Measurements from ENCODE around the gene SCN10A. TPM values are rescaled to one million over a fixed set of nuclear protein-coding genes. Genes with fewer than 3 reads are reported as not detected.

SCN10A gene
- total RNA-seq, 1 donor from 2014 or later: not detected

GRCh38 chr3:38828681-38829080, 12.7 kb upstream of the SCN10A start:
- Histone ChIP-seq H3K9me3 (no peaks in the 10 kb centered on the region), H3K27ac (no peak overlapping the region), H3K27me3 (ENCODE audit: low read depth) (peaks cover 3% of the 10 kb centered on the region), H3K4me3 (no peak overlapping the region), H3K36me3 (no peaks in the 10 kb centered on the region), H3K4me1 (no peaks in the 10 kb centered on the region)
- TF ChIP-seq, protein P1, sequence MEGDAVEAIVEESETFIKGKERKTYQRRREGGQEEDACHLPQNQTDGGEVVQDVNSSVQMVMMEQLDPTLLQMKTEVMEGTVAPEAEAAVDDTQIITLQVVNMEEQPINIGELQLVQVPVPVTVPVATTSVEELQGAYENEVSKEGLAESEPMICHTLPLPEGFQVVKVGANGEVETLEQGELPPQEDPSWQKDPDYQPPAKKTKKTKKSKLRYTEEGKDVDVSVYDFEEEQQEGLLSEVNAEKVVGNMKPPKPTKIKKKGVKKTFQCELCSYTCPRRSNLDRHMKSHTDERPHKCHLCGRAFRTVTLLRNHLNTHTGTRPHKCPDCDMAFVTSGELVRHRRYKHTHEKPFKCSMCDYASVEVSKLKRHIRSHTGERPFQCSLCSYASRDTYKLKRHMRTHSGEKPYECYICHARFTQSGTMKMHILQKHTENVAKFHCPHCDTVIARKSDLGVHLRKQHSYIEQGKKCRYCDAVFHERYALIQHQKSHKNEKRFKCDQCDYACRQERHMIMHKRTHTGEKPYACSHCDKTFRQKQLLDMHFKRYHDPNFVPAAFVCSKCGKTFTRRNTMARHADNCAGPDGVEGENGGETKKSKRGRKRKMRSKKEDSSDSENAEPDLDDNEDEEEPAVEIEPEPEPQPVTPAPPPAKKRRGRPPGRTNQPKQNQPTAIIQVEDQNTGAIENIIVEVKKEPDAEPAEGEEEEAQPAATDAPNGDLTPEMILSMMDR (IDR thresholded peaks at IDR 0.05): no peak
- ATAC-seq (no peak), DNase-seq (no peak)
- intact Hi-C loops (cut with DNase I): no loop called here

DNA sequence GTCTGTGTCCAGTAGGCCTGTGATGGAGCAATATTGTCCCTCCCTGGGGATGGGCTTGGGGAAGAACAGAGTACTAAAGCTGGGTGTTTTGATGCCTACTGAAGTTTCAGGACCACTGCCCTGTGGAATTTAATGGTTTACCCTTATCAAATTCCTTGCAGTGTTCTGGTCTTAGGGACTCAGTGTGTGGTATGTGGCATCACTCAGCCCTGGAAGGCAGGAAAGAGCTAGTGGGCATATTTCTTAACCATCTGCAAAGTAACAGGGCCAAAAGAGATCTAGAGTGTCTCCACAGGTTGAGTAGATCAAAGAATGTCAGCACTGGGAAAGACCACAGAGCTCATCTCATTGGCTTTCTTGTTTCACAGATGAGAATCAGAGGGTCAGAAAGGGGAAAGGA, 11.8 kb upstream of the SCN10A start:
- H3K4me3 ChIP-seq: no peak overlapping the region
- no peaks in the 10 kb centered on the region for H3K36me3 ChIP-seq
- ATAC-seq (no peak), DNase-seq (no peak)
- H3K27me3 ChIP-seq (ENCODE audit: low read depth): peaks cover 7% of the 10 kb centered on the region
- TF ChIP-seq, protein P1 (IDR thresholded peaks at IDR 0.05): no peak
- H3K4me1 ChIP-seq: no peaks in the 10 kb centered on the region
- intact Hi-C loops (cut with DNase I): no loop called here
- no peak overlapping the region for H3K27ac ChIP-seq
- no peaks in the 10 kb centered on the region for H3K9me3 ChIP-seq

DNA sequence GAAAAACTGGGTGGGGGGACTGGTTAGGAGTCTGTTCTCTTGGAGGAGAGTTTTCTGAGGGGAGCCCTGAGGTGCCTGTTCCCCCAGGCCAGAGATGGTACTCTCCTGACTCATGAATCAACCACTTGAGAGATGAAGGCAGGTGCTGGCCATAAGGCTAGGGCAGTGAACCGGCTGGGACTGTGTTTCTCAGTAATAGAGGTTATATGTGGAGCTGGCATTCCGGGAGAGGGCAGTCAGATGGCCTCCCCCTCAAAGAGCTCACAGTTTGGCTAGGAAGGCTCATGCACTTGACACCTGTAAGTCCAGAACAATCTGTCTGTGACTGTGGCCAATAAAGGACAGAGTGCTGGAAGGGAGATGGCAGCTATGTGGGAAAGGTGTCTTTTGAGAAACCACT, 10.0 kb upstream of the SCN10A start:
- no peak for ATAC-seq
- intact Hi-C loops (cut with DNase I): no loop called here
- TF ChIP-seq, protein P1 (IDR thresholded peaks at IDR 0.05): no peak

DNA sequence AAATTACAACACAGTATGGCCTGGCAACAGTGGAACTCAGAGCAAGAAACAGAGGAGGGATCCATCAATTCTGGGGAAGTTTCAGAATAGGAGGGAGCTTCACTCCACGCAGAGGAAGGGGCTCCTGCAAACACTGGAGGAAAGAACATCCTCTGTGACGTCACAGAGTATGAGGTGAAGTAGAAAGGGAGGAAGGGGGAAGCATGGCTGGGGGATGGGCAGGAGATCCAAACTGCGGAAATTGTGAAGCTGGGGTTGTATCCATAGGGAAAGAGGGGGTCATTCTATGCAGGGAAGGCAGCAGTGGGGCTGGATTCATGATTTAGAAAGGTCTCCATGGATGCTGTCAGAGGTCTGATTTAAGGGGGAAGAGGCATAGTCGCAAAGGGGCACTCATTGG, 8.3 kb upstream of the SCN10A start:
- Histone ChIP-seq H3K4me3 (no peak overlapping the region), H3K36me3 (no peaks in the 10 kb centered on the region), H3K27ac (no peak overlapping the region), H3K9me3 (no peaks in the 10 kb centered on the region), H3K27me3 (ENCODE audit: low read depth) (peaks cover 7% of the 10 kb centered on the region), H3K4me1 (no peaks in the 10 kb centered on the region)
- intact Hi-C loops (cut with DNase I): no loop called here
- ATAC-seq (no peak), DNase-seq (no peak)
- TF ChIP-seq, protein P1 (IDR thresholded peaks at IDR 0.05): no peak

More for the DNA sequence above, 10.0 kb upstream of the SCN10A start:
- peaks cover 7% of the 10 kb centered on the region for H3K27me3 ChIP-seq (ENCODE audit: low read depth)
- no peak overlapping the region for H3K27ac ChIP-seq
- DNase-seq: no peak
- H3K4me3 ChIP-seq: no peak overlapping the region
- H3K4me1 ChIP-seq: no peaks in the 10 kb centered on the region
- H3K36me3 ChIP-seq: no peaks in the 10 kb centered on the region
- no peaks in the 10 kb centered on the region for H3K9me3 ChIP-seq

GRCh38 chr3:38823722-38824121, 7.7 kb upstream of the SCN10A start:
- no peaks in the 10 kb centered on the region for H3K9me3 ChIP-seq
- intact Hi-C loops (cut with DNase I): no loop called here
- no peak overlapping the region for H3K4me3 ChIP-seq
- ATAC-seq (no peak), DNase-seq (no peak)
- TF ChIP-seq, protein P1 (IDR thresholded peaks at IDR 0.05): no peak
- H3K4me1 ChIP-seq: no peaks in the 10 kb centered on the region
- peaks cover 7% of the 10 kb centered on the region for H3K27me3 ChIP-seq (ENCODE audit: low read depth)
- H3K27ac ChIP-seq: no peak overlapping the region
- no peaks in the 10 kb centered on the region for H3K36me3 ChIP-seq

- TF ChIP-seq, protein P1 (IDR thresholded peaks at IDR 0.05): no peak
- H3K4me3 ChIP-seq: no peak overlapping the region
- H3K27ac ChIP-seq: no peak overlapping the region
- DNase-seq: no peak
- ATAC-seq: no peak
- peaks cover 7% of the 10 kb centered on the region for H3K27me3 ChIP-seq (ENCODE audit: low read depth)
- intact Hi-C loops (cut with DNase I): no loop called here
- no peaks in the 10 kb centered on the region for H3K9me3 ChIP-seq
- no peaks in the 10 kb centered on the region for H3K4me1 ChIP-seq
- H3K36me3 ChIP-seq: no peaks in the 10 kb centered on the region
These were observed 7.2 kb upstream of the SCN10A start for GRCh38 chr3:38823186-38823585.
